Measurements from ENCODE around the gene GTPBP2.
"Not testable (repeated sequence)": the region's sequence is repeated elsewhere in the genome, so short reads cannot be mapped to it uniquely, and the experiment has no call there.

Gene GTPBP2

DNA sequence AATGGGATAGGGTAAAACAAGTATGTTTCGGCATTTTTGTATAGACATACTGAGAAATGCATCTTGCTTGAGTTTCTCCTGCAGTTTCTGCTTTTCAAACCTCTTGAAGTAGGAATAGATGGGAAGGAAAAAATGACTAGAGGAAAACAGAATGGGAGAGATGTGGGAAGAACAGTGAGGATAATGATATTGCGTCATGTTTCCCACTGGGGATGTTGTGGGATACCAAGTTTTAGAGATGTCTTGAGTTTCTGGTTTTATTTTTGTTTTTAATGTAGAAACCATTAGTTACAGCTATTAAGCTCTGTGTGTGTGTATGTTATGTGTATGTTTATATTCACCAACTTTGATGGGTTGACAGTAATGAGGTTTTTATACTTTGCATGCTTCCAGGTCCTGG, 28.5 kb downstream of the GTPBP2 start:
- no peak for TF ChIP-seq CTBP1 (IDR thresholded peaks at IDR 0.05; ENCODE audit: borderline replicate concordance)
- no peak for TF ChIP-seq ZNF384 (IDR thresholded peaks at IDR 0.05)
- TF ChIP-seq FOXA1 (IDR thresholded peaks at IDR 0.05) = no peak
- no peak for TF ChIP-seq ARNT (IDR thresholded peaks at IDR 0.05)
- TF ChIP-seq FOXM1 (IDR thresholded peaks at IDR 0.05; ENCODE audit: borderline replicate concordance) = no peak
- TF ChIP-seq BHLHE40 (IDR thresholded peaks at IDR 0.05; ENCODE audit: borderline replicate concordance) = no peak
- CTCF ChIA-PET = interaction anchor here (0.7 kb wide), 1 partner anchor 10 kb away, joined by 5 read pairs; no protein-coding TSS in a partner anchor
- no peak for DNase-seq (ENCODE audit: extremely low spot score)
- POLR2A ChIA-PET = interaction anchor here (1.4 kb wide), 1 partner anchor 29 kb away, joined by 3 read pairs; the partner anchor contains the start of gene GTPBP2

DNA sequence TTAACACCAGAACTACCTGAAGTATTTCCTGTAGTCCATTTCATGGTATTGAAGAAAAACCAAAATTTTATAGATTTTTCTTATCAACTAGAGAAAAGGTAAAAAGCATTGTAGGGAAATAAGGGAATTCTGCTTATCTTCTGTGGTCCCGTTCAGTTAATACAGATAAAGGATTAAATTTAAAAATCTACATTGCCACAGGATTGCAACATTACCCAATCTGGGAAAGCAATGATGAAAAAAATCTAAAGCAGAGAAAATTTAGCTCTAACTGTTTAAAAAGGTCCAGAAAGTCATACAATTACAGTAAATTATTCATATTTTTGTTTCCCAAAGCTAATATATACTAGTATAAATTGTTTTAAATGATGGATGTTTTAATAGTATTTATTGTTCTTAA, 35.1 kb downstream of the GTPBP2 start:
- no peak for TF ChIP-seq ZNF384 (IDR thresholded peaks at IDR 0.05)
- no peak for TF ChIP-seq L3MBTL2 (conservative IDR thresholded peaks at IDR 0.05)
- TF ChIP-seq LEF1 (IDR thresholded peaks at IDR 0.05; ENCODE audit: borderline replicate concordance) = no peak
- TF ChIP-seq CTBP1 (IDR thresholded peaks at IDR 0.05; ENCODE audit: borderline replicate concordance) = no peak
- TF ChIP-seq BHLHE40 (IDR thresholded peaks at IDR 0.05; ENCODE audit: borderline replicate concordance) = no peak
- no peak for TF ChIP-seq SUZ12 (IDR thresholded peaks at IDR 0.05)
- TF ChIP-seq, protein P1, sequence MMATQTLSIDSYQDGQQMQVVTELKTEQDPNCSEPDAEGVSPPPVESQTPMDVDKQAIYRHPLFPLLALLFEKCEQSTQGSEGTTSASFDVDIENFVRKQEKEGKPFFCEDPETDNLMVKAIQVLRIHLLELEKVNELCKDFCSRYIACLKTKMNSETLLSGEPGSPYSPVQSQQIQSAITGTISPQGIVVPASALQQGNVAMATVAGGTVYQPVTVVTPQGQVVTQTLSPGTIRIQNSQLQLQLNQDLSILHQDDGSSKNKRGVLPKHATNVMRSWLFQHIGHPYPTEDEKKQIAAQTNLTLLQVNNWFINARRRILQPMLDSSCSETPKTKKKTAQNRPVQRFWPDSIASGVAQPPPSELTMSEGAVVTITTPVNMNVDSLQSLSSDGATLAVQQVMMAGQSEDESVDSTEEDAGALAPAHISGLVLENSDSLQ (IDR thresholded peaks at IDR 0.05) = no peak
- TF ChIP-seq TARDBP (IDR thresholded peaks at IDR 0.05) = no peak
- no peak for DNase-seq (ENCODE audit: extremely low spot score)
- CTCF ChIA-PET = interaction anchor here (0.8 to 1.0 kb wide), 2 partner anchors 14 to 481 kb away, joined by 3 read pairs; no protein-coding TSS in a partner anchor
- POLR2A ChIA-PET = interaction anchor here (1.0 kb wide), 1 partner anchor 14 kb away, joined by 3 read pairs; no protein-coding TSS in a partner anchor

DNA sequence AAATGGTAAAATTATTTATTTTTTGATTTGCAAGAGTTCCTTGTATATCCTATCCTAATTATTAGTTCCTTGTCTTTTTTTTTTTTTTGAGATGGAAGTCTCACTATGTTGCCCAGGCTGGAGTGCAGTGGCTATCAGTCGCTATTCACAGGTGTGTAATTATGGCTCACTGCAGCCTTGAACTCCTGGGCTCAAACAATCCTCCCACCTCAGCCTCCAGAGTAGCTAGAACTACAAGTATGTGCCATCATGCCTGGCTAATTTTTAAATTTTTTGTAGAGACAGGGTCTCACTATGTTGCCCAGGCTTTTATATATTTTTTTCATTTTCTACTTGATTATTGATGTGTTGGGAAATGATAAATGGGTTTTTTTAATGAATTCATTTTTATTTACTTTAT, 39.5 kb downstream of the GTPBP2 start:
- CTCF ChIA-PET, POLR2A ChIA-PET: not testable (repeated sequence)

DNA sequence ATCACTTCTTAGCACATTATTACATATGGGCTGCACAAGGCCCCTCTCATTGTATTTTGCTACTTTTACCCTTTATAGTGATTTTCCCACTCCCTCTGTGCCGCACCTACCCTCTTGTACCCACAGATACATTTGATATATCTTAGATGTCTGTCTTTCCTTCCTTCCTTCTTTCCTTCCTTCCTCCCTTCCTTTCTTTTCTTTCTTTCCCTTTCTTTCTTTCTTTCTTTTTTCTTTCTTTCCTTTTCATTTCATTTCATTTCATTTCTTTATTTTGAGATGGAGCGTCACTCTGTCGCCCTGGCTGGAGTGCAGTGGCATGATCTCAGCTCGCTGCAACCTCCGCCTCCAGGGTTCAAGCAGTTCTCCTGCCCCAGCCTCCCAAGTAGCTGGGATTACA, 40.9 kb downstream of the GTPBP2 start:
- TF ChIP-seq L3MBTL2 (conservative IDR thresholded peaks at IDR 0.05) = no peak
- no peak for TF ChIP-seq HDGF (IDR thresholded peaks at IDR 0.05; ENCODE audit: borderline replicate concordance)
- no peak for TF ChIP-seq FOXK2 (IDR thresholded peaks at IDR 0.05)
- TF ChIP-seq FOXM1 (IDR thresholded peaks at IDR 0.05; ENCODE audit: borderline replicate concordance) = no peak
- no peak for TF ChIP-seq ZNF384 (IDR thresholded peaks at IDR 0.05)
- TF ChIP-seq TARDBP (IDR thresholded peaks at IDR 0.05) = no peak
- no peak for TF ChIP-seq FOXA1 (IDR thresholded peaks at IDR 0.05)
- TF ChIP-seq CTBP1 (IDR thresholded peaks at IDR 0.05; ENCODE audit: borderline replicate concordance) = no peak
- TF ChIP-seq ELF4 (IDR thresholded peaks at IDR 0.05) = no peak
- TF ChIP-seq NFRKB (IDR thresholded peaks at IDR 0.05) = no peak
- no peak for TF ChIP-seq SUZ12 (IDR thresholded peaks at IDR 0.05)
- TF ChIP-seq ARNT (IDR thresholded peaks at IDR 0.05) = no peak
- no peak for TF ChIP-seq BHLHE40 (IDR thresholded peaks at IDR 0.05; ENCODE audit: borderline replicate concordance)
- no peak for TF ChIP-seq SP1 (IDR thresholded peaks at IDR 0.05)
- ChIA-PET POLR2A (no interaction called here), CTCF (no interaction called here)
- no peak for DNase-seq (ENCODE audit: extremely low spot score)

More for the DNA sequence above, 39.5 kb downstream of the GTPBP2 start:
- DNase-seq (ENCODE audit: extremely low spot score) = not testable (repeated sequence)

DNA sequence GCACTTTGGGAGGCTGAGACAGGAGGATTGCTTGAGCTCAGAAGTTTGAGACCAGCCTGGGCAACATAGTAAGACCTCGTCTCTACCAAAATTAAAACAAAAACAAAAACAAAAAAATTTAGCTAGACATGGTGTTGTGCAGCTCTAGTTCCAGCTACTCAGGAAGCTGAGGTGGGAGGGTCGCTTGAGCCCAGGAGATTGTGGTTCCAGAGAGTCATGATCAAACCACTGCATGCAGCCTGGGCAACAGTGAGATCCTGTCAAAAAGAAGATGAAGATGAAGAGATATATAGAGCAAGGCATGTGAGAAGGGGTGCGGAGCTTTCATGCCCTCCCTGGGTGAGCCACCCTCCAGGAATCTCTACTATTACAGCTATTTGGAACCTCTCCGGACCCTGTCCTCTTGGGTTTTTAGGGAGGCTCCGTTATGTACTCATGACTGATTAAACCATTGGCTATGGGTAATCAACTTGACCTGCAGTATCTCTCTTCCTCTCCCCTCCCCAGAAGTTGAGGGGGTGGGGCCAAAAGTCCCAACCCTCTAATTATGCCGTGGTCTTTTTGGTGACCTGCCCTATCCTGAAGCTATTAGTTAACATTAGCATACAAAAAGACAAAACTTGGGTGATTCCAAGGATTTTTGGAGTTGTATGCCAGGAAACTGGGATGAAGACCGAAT, 44.0 kb downstream of the GTPBP2 start:
- TF ChIP-seq BHLHE40 (IDR thresholded peaks at IDR 0.05; ENCODE audit: borderline replicate concordance) (no peak), NFRKB (IDR thresholded peaks at IDR 0.05) (no peak), FOXM1 (IDR thresholded peaks at IDR 0.05; ENCODE audit: borderline replicate concordance) (no peak), HDGF (IDR thresholded peaks at IDR 0.05; ENCODE audit: borderline replicate concordance) (no peak)
- DNase-seq (ENCODE audit: extremely low spot score) = no peak
- POLR2A ChIA-PET = interaction anchor here (1.1 to 2.3 kb wide), 3 partner anchors 10 to 339 kb away, joined by 3 to 13 read pairs (median 5); partner anchors contain the start of genes GTPBP2, POLH and XPO5
- CTCF ChIA-PET = no interaction called here

DNA sequence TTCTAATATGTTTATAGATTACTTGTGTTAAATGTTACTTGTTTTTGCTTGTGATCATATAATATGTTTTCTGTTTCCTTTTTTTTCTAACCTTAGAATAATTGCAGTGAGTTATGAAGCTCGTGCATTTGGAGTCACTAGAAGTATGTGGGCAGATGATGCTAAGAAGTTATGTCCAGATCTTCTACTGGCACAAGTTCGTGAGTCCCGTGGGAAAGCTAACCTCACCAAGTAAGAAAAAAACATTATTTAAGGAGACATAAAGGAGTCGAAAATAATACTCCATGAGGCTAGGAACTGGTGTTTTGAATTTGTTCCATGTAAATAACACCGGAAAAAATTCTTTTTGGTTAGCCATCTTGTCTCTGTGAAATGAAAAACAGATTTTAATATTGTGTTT, 46.2 kb downstream of the GTPBP2 start:
- DNase-seq (ENCODE audit: extremely low spot score) = no peak
- CTCF ChIA-PET = no interaction called here
- POLR2A ChIA-PET = interaction anchor here (1.1 kb wide), 1 partner anchor 46 kb away, joined by 3 read pairs; the partner anchor contains the start of gene GTPBP2
- TF ChIP-seq FOXA1 (IDR thresholded peaks at IDR 0.05) = no peak
- no peak for TF ChIP-seq LEF1 (IDR thresholded peaks at IDR 0.05; ENCODE audit: borderline replicate concordance)
- TF ChIP-seq HDGF (IDR thresholded peaks at IDR 0.05; ENCODE audit: borderline replicate concordance) = no peak
- TF ChIP-seq L3MBTL2 (conservative IDR thresholded peaks at IDR 0.05) = no peak
- no peak for TF ChIP-seq ARNT (IDR thresholded peaks at IDR 0.05)
- TF ChIP-seq CTBP1 (IDR thresholded peaks at IDR 0.05; ENCODE audit: borderline replicate concordance) = no peak
- no peak for TF ChIP-seq ZNF384 (IDR thresholded peaks at IDR 0.05)

DNA sequence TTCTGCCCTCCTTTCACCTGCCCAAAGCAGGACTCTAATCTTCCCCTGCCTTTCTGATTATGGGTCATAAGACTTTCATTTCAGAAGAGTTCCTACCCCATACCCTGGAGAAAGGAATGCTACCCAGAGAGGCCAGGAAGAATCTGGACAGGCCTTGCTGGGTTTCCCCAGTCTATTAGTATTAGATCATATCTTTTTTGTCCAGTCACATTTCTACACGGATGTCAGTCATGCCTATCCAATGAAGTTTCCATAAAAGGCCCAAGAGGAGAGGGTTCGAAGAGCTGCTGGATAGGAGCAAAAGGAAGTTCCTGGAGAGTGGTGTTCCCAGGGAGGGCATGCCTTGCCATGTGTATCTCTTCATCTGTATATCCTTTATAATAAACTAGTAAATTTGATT, 49.9 kb downstream of the GTPBP2 start:
- ChIA-PET CTCF (no interaction called here), POLR2A (no interaction called here)
- DNase-seq (ENCODE audit: extremely low spot score) = no peak
- TF ChIP-seq BHLHE40 (IDR thresholded peaks at IDR 0.05; ENCODE audit: borderline replicate concordance) (no peak), TARDBP (IDR thresholded peaks at IDR 0.05) (no peak), L3MBTL2 (conservative IDR thresholded peaks at IDR 0.05) (no peak), FOXM1 (IDR thresholded peaks at IDR 0.05; ENCODE audit: borderline replicate concordance) (no peak), NFRKB (IDR thresholded peaks at IDR 0.05) (no peak), SP1 (IDR thresholded peaks at IDR 0.05) (no peak), ZNF384 (IDR thresholded peaks at IDR 0.05) (no peak), CTBP1 (IDR thresholded peaks at IDR 0.05; ENCODE audit: borderline replicate concordance) (no peak), SUZ12 (IDR thresholded peaks at IDR 0.05) (no peak), LEF1 (IDR thresholded peaks at IDR 0.05; ENCODE audit: borderline replicate concordance) (no peak), FOXK2 (IDR thresholded peaks at IDR 0.05) (no peak), FOXA1 (IDR thresholded peaks at IDR 0.05) (no peak), ARNT (IDR thresholded peaks at IDR 0.05) (no peak), ELF4 (IDR thresholded peaks at IDR 0.05) (no peak), HDGF (IDR thresholded peaks at IDR 0.05; ENCODE audit: borderline replicate concordance) (no peak)

Measured in HEK293T (cell line).